ENCODE data around the gene GBX2.

DNA sequence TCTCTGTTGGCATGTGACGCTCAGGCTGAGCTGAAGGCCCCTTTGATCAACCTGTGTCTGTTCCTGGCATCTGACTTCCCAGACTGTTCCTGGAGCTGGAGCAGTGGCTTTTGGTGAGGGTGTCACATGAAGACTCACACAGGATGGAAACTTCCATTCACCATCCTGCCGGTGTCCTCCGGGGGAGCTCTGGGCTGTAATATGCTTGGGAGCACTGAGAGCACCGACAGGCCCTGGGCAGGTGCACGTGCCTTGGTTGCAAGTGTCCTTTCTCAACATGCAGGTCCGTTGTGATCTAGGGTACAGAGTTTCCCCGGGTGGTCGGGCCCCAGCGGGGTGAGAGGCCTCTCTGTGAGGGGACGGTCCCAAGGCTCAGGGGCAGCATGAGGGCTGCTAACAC, 24.8 kb upstream of the GBX2 start:
- TF ChIP-seq CTCF (IDR thresholded peaks at IDR 0.05): no peak
- TF ChIP-seq POLR2A (IDR thresholded peaks at IDR 0.05): no peak

Measured in uterus (tissue), 2 donors.